K562 (cell line): ENCODE data around the gene AP4E1. TPM values are rescaled to one million over a fixed set of nuclear protein-coding genes. Genes with fewer than 3 reads are reported as not detected.

ENCODE experiments used
- ATAC-seq: fragments of 200-7000 bp; cut with Tn5 transposase; 3 replicates; pipeline ENCODE4 v1.9.1; 2020; ENCODE audit warnings: moderate library complexity
- BruUV-seq: library from RNA; stranded (reverse); fragments of 400-500 nt; replicated peaks from 2 replicates; lab custom pipeline; 2021; lab: Mats Ljungman, UMichigan
- CTCF ChIA-PET: fragments of 300-600 bp; formaldehyde crosslinking; extraction: SDS; loops from one replicate; lab custom pipeline; 2021; ENCODE audit warnings: low intra/inter-chr PET ratio; lab: Yijun Ruan, JAX
- POLR2A ChIA-PET: fragments of 300-600, 350-650 bp; sonication (Branson Sonifier 250); formaldehyde crosslinking; extraction: SDS; loops from one replicate; lab custom pipeline; 2021; ENCODE audit warnings: antibody characterized with exemption, inconsistent platforms; lab: Yijun Ruan, JAX
- DNase-seq, 4 experiments: peaks; one replicate each; pipeline versions ENCODE4 v3.0.0 to v3.0.0-alpha.2; 2011 to 2018; ENCODE audit warnings: low spot score in 3 of 4, mixed read lengths in 3 of 4; ENCODE audit errors: extremely low read depth in 1 of 4
- FAIRE-seq: peaks from 2 replicates; lab custom pipeline; 2011; peaks lifted over from hg19 to GRCh38; lab: Jason Lieb, UNC
- H2AFZ ChIP-seq: 2 replicates; pipeline ENCODE4 v1.6.0; 2011; ENCODE audit warnings: low read depth, low read length, control low read depth, inconsistent platforms
- H3K27ac ChIP-seq: fragments of 200-600 bp; 3 replicates; pipeline ENCODE4 v1.8.0; 2011; ENCODE audit warnings: low read depth, mild to moderate bottlenecking, control low read depth, inconsistent platforms, low read length, moderate library complexity, mixed read lengths; ENCODE audit errors: extremely low read depth
- H3K27me3 ChIP-seq, 2 experiments: fragments of 300-600 bp in 1 of 2; 2 replicates in 1 of 2; 3 replicates in 1 of 2; pipeline versions ENCODE4 v1.6.0 to v1.8.0; 2011; ENCODE audit warnings: inconsistent platforms in 2 of 2, low read length in 2 of 2, mild to moderate bottlenecking in 1 of 2, mixed read lengths in 1 of 2, moderate library complexity in 1 of 2; ENCODE audit not compliant: control insufficient read depth in 2 of 2, insufficient read depth in 2 of 2
- H3K36me3 ChIP-seq: fragments of 300-600 bp; 3 replicates; pipeline ENCODE4 v1.8.0; 2011; ENCODE audit warnings: mild to moderate bottlenecking, low read length, inconsistent platforms; ENCODE audit not compliant: control insufficient read depth, insufficient read depth
- H3K4me1 ChIP-seq, 2 experiments: fragments of 200-600 bp in 1 of 2; replicated peaks in 1 of 2; 2 replicates in 1 of 2; 3 replicates in 1 of 2; pipeline versions ENCODE4 v1.5.1 to v1.8.0; 2011; ENCODE audit warnings: inconsistent platforms in 2 of 2, low read length in 2 of 2, mild to moderate bottlenecking in 1 of 2, mixed read lengths in 1 of 2, moderate library complexity in 1 of 2; ENCODE audit not compliant: control insufficient read depth in 2 of 2, insufficient read depth in 2 of 2
- H3K4me2 ChIP-seq: 2 replicates; pipeline ENCODE4 v1.6.1; 2011; ENCODE audit warnings: low read length, control low read depth, inconsistent platforms, mixed read lengths; ENCODE audit not compliant: insufficient read depth
- H3K4me3 ChIP-seq: fragments of 200-600 bp; sonication (generic), shearing (Covaris generic); 2 replicates; pipeline ENCODE4 v1.5.1; 2016; ENCODE audit warnings: control low read depth, inconsistent platforms
- H3K79me2 ChIP-seq: fragments of 200-600 bp; 3 replicates; pipeline ENCODE4 v1.8.0; 2011; ENCODE audit warnings: low read length, inconsistent platforms; ENCODE audit not compliant: control insufficient read depth, insufficient read depth
- H3K9ac ChIP-seq, 2 experiments: 2 replicates each; pipeline versions ENCODE4 v1.6.0 to v1.6.1; 2011; ENCODE audit warnings: low read depth in 2 of 2, low read length in 2 of 2, control low read depth in 1 of 2, inconsistent platforms in 1 of 2, mild to moderate bottlenecking in 1 of 2, mixed read lengths in 1 of 2; ENCODE audit not compliant: insufficient read depth in 1 of 2
- H3K9me1 ChIP-seq: one replicate; pipeline ENCODE4 v1.6.0; 2011; ENCODE audit warnings: inconsistent platforms, mild to moderate bottlenecking, low read length, moderate library complexity; ENCODE audit not compliant: control insufficient read depth, insufficient read depth
- H3K9me3 ChIP-seq: replicated peaks from 2 replicates; pipeline ENCODE4 v1.5.1; 2011; ENCODE audit warnings: low read depth, low read length, inconsistent platforms; ENCODE audit not compliant: control insufficient read depth, insufficient read depth
- H4K20me1 ChIP-seq: replicated peaks from 2 replicates; pipeline ENCODE4 v1.6.1; 2011; ENCODE audit warnings: low read length, inconsistent platforms, mixed read lengths; ENCODE audit not compliant: control insufficient read depth, insufficient read depth
- ESRRA ChIP-seq: fragments of 450-650 bp; IDR thresholded peaks from 2 replicates; pipeline ENCODE4 v1.6.1; 2014; ENCODE audit warnings: low read depth, mild to moderate bottlenecking, moderate library complexity, borderline replicate concordance
- FIP1L1 ChIP-seq: fragments of 200-400 bp; formaldehyde crosslinking; IDR thresholded peaks from 2 replicates; pipeline ENCODE4 v1.6.1; 2018; ENCODE audit warnings: mild to moderate bottlenecking, low read depth, low read length; ENCODE audit not compliant: poor library complexity, severe bottlenecking
- MEF2D ChIP-seq: conservative IDR thresholded peaks from 2 replicates; pipeline ENCODE4 v1.6.1; 2016; ENCODE audit warnings: low read depth, missing genetic modification characterization, missing compliant biosample characterization
- SMC3 ChIP-seq: conservative IDR thresholded peaks from 2 replicates; pipeline ENCODE4 v1.6.1; 2011; ENCODE audit warnings: low read depth, low read length, improper control_type of control experiment; ENCODE audit not compliant: insufficient read depth
- SPI1 ChIP-seq: IDR thresholded peaks from 2 replicates; pipeline ENCODE4 v1.6.1; 2011; ENCODE audit warnings: low read depth, low read length, control low read depth, borderline replicate concordance
- ZBED1 ChIP-seq: IDR thresholded peaks from 2 replicates; pipeline ENCODE4 v1.6.1; 2014
- WGBS: fragments of 100-300 bp; shearing (Covaris generic); methylation state at CpG from one replicate; pipeline ENCODE4 v1.1.6; 2016; ENCODE audit warnings: low coverage, mixed read lengths; ENCODE audit not compliant: insufficient coverage; ENCODE audit errors: missing lambda C conversion rate; 5-methylcytosine and 5-hydroxymethylcytosine counted together
- in situ Hi-C: fragments of 300-500 bp; cut with MboI; formaldehyde crosslinking; loops from 4 replicates; pipeline ENCODE4 v1.15.0; 2018; ENCODE audit warnings: inconsistent platforms, mixed read lengths
- intact Hi-C: fragments of 100-400 bp; cut with micrococcal nuclease; formaldehyde crosslinking; loops from 2 replicates; pipeline ENCODE4 v1.14.2; 2022
- polyA plus RNA-seq, 8 experiments: library from polyadenylated mRNA; depleted of rRNA in 4 of 8; stranded (reverse) in 5 of 8; unstranded in 3 of 8; fragments of >200 nt; fragmentation: Nextera tagmentation in 2 of 8; fragmentation: Illumina TruSeq in 1 of 8; extraction: Ambion mirVana in 2 of 8; extraction: Trizol in 1 of 8; gene quantifications; 2 replicates each; pipeline versions ENCODE4 v1.2.1 to v1.2.3, GENCODE V29; 2011 to 2014; ENCODE audit warnings: inconsistent platforms in 1 of 8, missing spikeins in 1 of 8
- total RNA-seq, 7 experiments: library from RNA; depleted of rRNA in 6 of 7; stranded (reverse); fragments of >200 nt in 6 of 7; fragmentation: Illumina TruSeq in 2 of 7; extraction: Trizol in 2 of 7; gene quantifications; 2 replicates each; pipeline versions ENCODE4 v1.2.1 to v1.2.3, GENCODE V29; 2011 to 2021; ENCODE audit warnings: low replicate concordance in 1 of 7
- TF ChIP-seq, protein P1 (sequence below): IDR thresholded peaks from 3 replicates; pipeline ENCODE4 v1.6.1; 2011; ENCODE audit warnings: borderline replicate concordance, mild to moderate bottlenecking, moderate library complexity; ENCODE audit not compliant: insufficient read length; ENCODE audit errors: extremely low read depth
- TF ChIP-seq, protein P2 (sequence below): fragments of 450-650 bp; conservative IDR thresholded peaks from 2 replicates; pipeline ENCODE4 v1.6.1; 2016; ENCODE audit warnings: missing genetic modification characterization, low read depth, mild to moderate bottlenecking, missing compliant biosample characterization, moderate library complexity

The AP4E1 gene
- total and polyA plus RNA-seq, 9 of the 15 experiments (the other 6 are each of a cell fraction or from before 2014, with no cell fraction given): 1.3 to 11.5 (median 4.4) TPM

DNA sequence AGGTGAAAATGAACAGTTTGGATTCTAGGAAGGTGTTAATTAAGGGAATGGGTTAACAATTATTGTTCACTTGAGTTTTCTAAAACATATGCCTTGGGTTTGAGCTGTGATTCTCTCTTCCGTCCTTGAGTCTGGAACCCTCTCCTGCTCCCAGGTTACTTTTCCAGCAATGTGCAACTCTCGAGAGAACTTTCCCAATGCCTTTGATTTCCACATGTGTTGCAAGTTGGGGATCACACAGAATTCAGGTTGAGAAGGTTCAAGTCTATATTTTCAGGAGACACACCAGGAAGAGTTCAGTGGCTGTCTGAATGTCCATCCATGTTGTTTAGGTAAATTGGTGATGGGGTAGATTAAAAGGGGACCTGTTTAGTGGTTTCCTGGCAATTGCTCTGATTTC, 137.5 kb downstream of the AP4E1 start:
- POLR2A ChIA-PET: interaction anchor here (1.1 kb wide), 1 partner anchor 45 kb away, joined by 4 read pairs; no protein-coding TSS in a partner anchor
- 39% methylated on average over 2 of the region's 2 CpGs for WGBS
- no peak for FAIRE-seq

More for the DNA sequence above, 137.5 kb downstream of the AP4E1 start:
- H3K4me3 ChIP-seq: no peak overlapping the region
- H3K9me3 ChIP-seq: no peaks in the 10 kb centered on the region
- CTCF ChIA-PET: no interaction called here
- intact Hi-C loops (no loop called here), in situ Hi-C loops (no loop called here)
- no peaks in the 10 kb centered on the region for H3K9me1 ChIP-seq
- no peak for ATAC-seq
- no peaks in the 10 kb centered on the region for H3K27me3 ChIP-seq
- BruUV-seq: no TSS peak
- no peak overlapping the region for H2AFZ ChIP-seq
- no peaks in the 10 kb centered on the region for H3K79me2 ChIP-seq
- no peak for DNase-seq
- H3K4me1 ChIP-seq: peaks cover 0 to 3% of the 10 kb centered on the region in 2 experiments; a peak in 1 of 5 replicates
- no peaks in the 10 kb centered on the region for H3K36me3 ChIP-seq
- no peak overlapping the region for H3K27ac ChIP-seq
- TF ChIP-seq ESRRA (no peak), SMC3 (no peak), FIP1L1 (no peak), MEF2D (no peak), SPI1 (no peak), ZBED1 (no peak)
- TF ChIP-seq, protein P1, sequence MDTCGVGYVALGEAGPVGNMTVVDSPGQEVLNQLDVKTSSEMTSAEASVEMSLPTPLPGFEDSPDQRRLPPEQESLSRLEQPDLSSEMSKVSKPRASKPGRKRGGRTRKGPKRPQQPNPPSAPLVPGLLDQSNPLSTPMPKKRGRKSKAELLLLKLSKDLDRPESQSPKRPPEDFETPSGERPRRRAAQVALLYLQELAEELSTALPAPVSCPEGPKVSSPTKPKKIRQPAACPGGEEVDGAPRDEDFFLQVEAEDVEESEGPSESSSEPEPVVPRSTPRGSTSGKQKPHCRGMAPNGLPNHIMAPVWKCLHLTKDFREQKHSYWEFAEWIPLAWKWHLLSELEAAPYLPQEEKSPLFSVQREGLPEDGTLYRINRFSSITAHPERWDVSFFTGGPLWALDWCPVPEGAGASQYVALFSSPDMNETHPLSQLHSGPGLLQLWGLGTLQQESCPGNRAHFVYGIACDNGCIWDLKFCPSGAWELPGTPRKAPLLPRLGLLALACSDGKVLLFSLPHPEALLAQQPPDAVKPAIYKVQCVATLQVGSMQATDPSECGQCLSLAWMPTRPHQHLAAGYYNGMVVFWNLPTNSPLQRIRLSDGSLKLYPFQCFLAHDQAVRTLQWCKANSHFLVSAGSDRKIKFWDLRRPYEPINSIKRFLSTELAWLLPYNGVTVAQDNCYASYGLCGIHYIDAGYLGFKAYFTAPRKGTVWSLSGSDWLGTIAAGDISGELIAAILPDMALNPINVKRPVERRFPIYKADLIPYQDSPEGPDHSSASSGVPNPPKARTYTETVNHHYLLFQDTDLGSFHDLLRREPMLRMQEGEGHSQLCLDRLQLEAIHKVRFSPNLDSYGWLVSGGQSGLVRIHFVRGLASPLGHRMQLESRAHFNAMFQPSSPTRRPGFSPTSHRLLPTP: no peak
- TF ChIP-seq, protein P2, sequence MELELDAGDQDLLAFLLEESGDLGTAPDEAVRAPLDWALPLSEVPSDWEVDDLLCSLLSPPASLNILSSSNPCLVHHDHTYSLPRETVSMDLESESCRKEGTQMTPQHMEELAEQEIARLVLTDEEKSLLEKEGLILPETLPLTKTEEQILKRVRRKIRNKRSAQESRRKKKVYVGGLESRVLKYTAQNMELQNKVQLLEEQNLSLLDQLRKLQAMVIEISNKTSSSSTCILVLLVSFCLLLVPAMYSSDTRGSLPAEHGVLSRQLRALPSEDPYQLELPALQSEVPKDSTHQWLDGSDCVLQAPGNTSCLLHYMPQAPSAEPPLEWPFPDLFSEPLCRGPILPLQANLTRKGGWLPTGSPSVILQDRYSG: no peak
- no peak overlapping the region for H3K4me2 ChIP-seq
- H4K20me1 ChIP-seq: no peaks in the 10 kb centered on the region
- no peak overlapping the region for H3K9ac ChIP-seq
